Kidney (tissue), 22 donors: ENCODE results near the gene NSMCE1. TPM values are rescaled to one million over a fixed set of nuclear protein-coding genes. Genes with fewer than 3 reads are reported as not detected.

Experiments used
- DNase-seq, 5 donors: peaks; one replicate each; pipeline ENCODE4 v3.0.0-alpha.2; 2013 to 2020
- FAIRE-seq: peaks from 2 replicates; lab custom pipeline; 2012; peaks lifted over from hg19 to GRCh38; lab: Jason Lieb, UNC
- H3K27ac ChIP-seq, 2 donors: one replicate each; pipeline ENCODE4 v1.7.0; 2013; ENCODE audit warnings: low read depth in 2 of 2, low read length in 2 of 2, inconsistent platforms in 1 of 2
- H3K27me3 ChIP-seq: one replicate; pipeline ENCODE4 v1.7.1; 2013; ENCODE audit warnings: low read length, inconsistent platforms; ENCODE audit not compliant: control insufficient read depth, insufficient read depth
- H3K36me3 ChIP-seq, 3 donors: one replicate each; pipeline versions ENCODE4 v1.7.0 to v1.7.1; 2013; ENCODE audit warnings: low read length in 3 of 3, control low read depth in 1 of 3, inconsistent platforms in 1 of 3; ENCODE audit not compliant: insufficient read depth in 3 of 3, control insufficient read depth in 2 of 3
- H3K4me1 ChIP-seq, 3 donors: one replicate each; pipeline versions ENCODE4 v1.7.0 to v1.7.1; 2013; ENCODE audit warnings: low read length in 3 of 3, inconsistent platforms in 1 of 3, low read depth in 1 of 3; ENCODE audit not compliant: control insufficient read depth in 2 of 3, insufficient read depth in 2 of 3
- H3K4me3 ChIP-seq, 3 donors: one replicate each; pipeline versions ENCODE4 v1.7.0 to v1.8.1; 2013; ENCODE audit warnings: low read length in 3 of 3, control low read depth in 1 of 3, inconsistent platforms in 1 of 3
- H3K9ac ChIP-seq, 3 donors: one replicate each; pipeline versions ENCODE4 v1.7.0 to v1.7.1; 2013; ENCODE audit warnings: low read length in 3 of 3, control low read depth in 1 of 3, inconsistent platforms in 1 of 3
- H3K9me3 ChIP-seq, 3 donors: one replicate each; pipeline versions ENCODE4 v1.7.0 to v1.7.1; 2013; ENCODE audit warnings: low read length in 3 of 3, control low read depth in 1 of 3, inconsistent platforms in 1 of 3; ENCODE audit not compliant: control insufficient read depth in 2 of 3, insufficient read depth in 1 of 3
- CTCF ChIP-seq: IDR thresholded peaks from 3 replicates; pipeline ENCODE4 v1.5.1; 2012; ENCODE audit warnings: mild to moderate bottlenecking, moderate library complexity, borderline replicate concordance; ENCODE audit not compliant: insufficient read depth; ENCODE audit errors: extremely low read depth
- intact Hi-C: fragments of 100-400 bp; cut with DNase I; formaldehyde crosslinking; loops from one replicate; pipeline ENCODE4 v1.11.1; 2022
- long read RNA-seq, 10 donors: library from polyadenylated mRNA in 1 of 10; unstranded in 1 of 10; transcript quantifications; one replicate each; pipeline ENCODE4 v2.0.0 and lab custom pipeline, GENCODE V29; 2021 to 2026
- polyA plus RNA-seq: library from polyadenylated mRNA; stranded (reverse); fragments of 350-450 nt; fragmentation: Illumina TruSeq; extraction: RNeasy Lipid Tissue Mini Kit (QIAGEN cat#74804); gene quantifications from one replicate; pipeline ENCODE4 v1.2.3, GENCODE V29; 2014; ENCODE audit warnings: low read depth, low replicate concordance; ENCODE audit not compliant: insufficient read depth
- total RNA-seq: library from RNA; stranded (reverse); fragmentation: NEBNext Ultra II Directional; extraction: Animal tissue kit (Norgen Biotek cat#: 25700); gene quantifications from one replicate; pipeline ENCODE4 v1.2.1, GENCODE V29; 2021
- donor health status: control.
- donor health status: control.
- donor health status: control.
- donor health status: control.
- donor health status: control.
- donor health status: DM: yes; HTN: yes; CAD: no.
- donor health status: Normal renal cell carcinoma (clear cell type).

NSMCE1 gene
- total RNA-seq (72.1 TPM), polyA plus RNA-seq (145 TPM)
- long read RNA-seq, donor 1, transcript NSMCE1-201 (8 exons, 1,067 nt) = major isoform, 20 of 21 reads
- long read RNA-seq, donor 1, partial matches to known transcripts = 0 of 21 reads
- long read RNA-seq, donor 1, other reads (novel, unspliced or antisense) = 0 of 21 reads
- long read RNA-seq, donor 2, transcript NSMCE1-201 (8 exons, 1,067 nt) = major isoform, 30 of 36 reads
- long read RNA-seq, donor 2, partial matches to known transcripts = 5 of 36 reads
- long read RNA-seq, donor 2, other reads (novel, unspliced or antisense) = 0 of 36 reads
- long read RNA-seq, donor 3, transcript NSMCE1-201 (8 exons, 1,067 nt) = major isoform, 22 of 22 reads
- long read RNA-seq, donor 3, partial matches to known transcripts = 0 of 22 reads
- long read RNA-seq, donor 3, other reads (novel, unspliced or antisense) = 0 of 22 reads
- long read RNA-seq, donor 4, transcript NSMCE1-201 (8 exons, 1,067 nt) = major isoform, 26 of 26 reads
- long read RNA-seq, donor 4, partial matches to known transcripts = 0 of 26 reads
- long read RNA-seq, donor 4, other reads (novel, unspliced or antisense) = 0 of 26 reads
- long read RNA-seq, donor 5, partial matches to known transcripts = 0 of 1 reads
- long read RNA-seq, donor 5, other reads (novel, unspliced or antisense) = 0 of 1 reads
- long read RNA-seq, donor 6, transcript NSMCE1-201 (8 exons, 1,067 nt) = major isoform, 68 of 102 reads
- long read RNA-seq, donor 6, partial matches to known transcripts = 34 of 102 reads
- long read RNA-seq, donor 6, other reads (novel, unspliced or antisense) = 0 of 102 reads
- long read RNA-seq, donor 7, transcript NSMCE1-201 (8 exons, 1,067 nt) = major isoform, 12 of 23 reads
- long read RNA-seq, donor 7, partial matches to known transcripts = 2 of 23 reads
- long read RNA-seq, donor 7, other reads (novel, unspliced or antisense) = 9 of 23 reads
- long read RNA-seq, donor 8, transcript NSMCE1-201 (8 exons, 1,067 nt) = major isoform, 20 of 20 reads
- long read RNA-seq, donor 8, partial matches to known transcripts = 0 of 20 reads
- long read RNA-seq, donor 8, other reads (novel, unspliced or antisense) = 0 of 20 reads
- long read RNA-seq, donor 9, transcript NSMCE1-201 (8 exons, 1,067 nt) = major isoform, 22 of 23 reads
- long read RNA-seq, donor 9, partial matches to known transcripts = 0 of 23 reads
- long read RNA-seq, donor 9, other reads (novel, unspliced or antisense) = 0 of 23 reads
- long read RNA-seq, donor 10, transcript NSMCE1-201 (8 exons, 1,067 nt) = major isoform, 19 of 20 reads
- long read RNA-seq, donor 10, partial matches to known transcripts = 0 of 20 reads
- long read RNA-seq, donor 10, other reads (novel, unspliced or antisense) = 0 of 20 reads

GRCh38 chr16:27268376-27269299 is at the start of gene NSMCE1:
Gene NSMCE1, minus strand, starts transcription at chr16:27268772. Its CDS starts 11,202 bp downstream, at chr16:27257570.
- TF ChIP-seq CTCF = no peak
- H3K9ac ChIP-seq = peak within 1 kb of the TSS; percentile 77 to 98 (median 92)
- no peaks in the 10 kb centered on the region for H3K27me3 ChIP-seq
- peak within 1 kb of the TSS; percentile 75 to 88 for H3K27ac ChIP-seq
- H3K9me3 ChIP-seq = no peaks in the 10 kb centered on the region
- H3K36me3 ChIP-seq = no peaks in the 10 kb centered on the region
- FAIRE-seq (peak; percentile 29), DNase-seq (peak; percentile 97 to 99 (median 98))
- intact Hi-C loops = no loop called here
- H3K4me1 ChIP-seq = peaks cover 0 to 5% (median 4%) of the 10 kb centered on the region in 3 donors
- peak within 1 kb of the TSS; percentile 86 to 98 (median 97) for H3K4me3 ChIP-seq

GRCh38 chr16:27317738-27318391 is 49.3 kb upstream of the NSMCE1 start:
- Histone ChIP-seq H3K9me3 (no peaks in the 10 kb centered on the region), H3K27me3 (no peaks in the 10 kb centered on the region), H3K4me3 (no peak overlapping the region), H3K9ac (no peak overlapping the region), H3K27ac (peak overlapping the region in 1 of 2 donors; percentile 58), H3K36me3 (no peaks in the 10 kb centered on the region), H3K4me1 (peaks cover 0 to 17% (median 0%) of the 10 kb centered on the region in 3 donors)
- TF ChIP-seq CTCF = no peak
- DNase-seq = no peak
- intact Hi-C loops = no loop called here
- no peak for FAIRE-seq
